Mesendoderm (in vitro differentiated cells): Measurements from ENCODE around the gene CPHXL2. TPM values are rescaled to one million over a fixed set of nuclear protein-coding genes. Genes with fewer than 3 reads are reported as not detected.

Source experiments
- DNase-seq: peaks from one replicate; pipeline ENCODE4 v3.0.0; 2013
- H2AK5ac ChIP-seq: 2 replicates; pipeline ENCODE4 v1.6.1; 2013; ENCODE audit warnings: low read length, inconsistent platforms
- H2BK120ac ChIP-seq: 2 replicates; pipeline ENCODE4 v1.6.1; 2013; ENCODE audit warnings: low read depth, mild to moderate bottlenecking, low read length, moderate library complexity, mixed read lengths
- H2BK15ac ChIP-seq: replicated peaks from 2 replicates; pipeline ENCODE4 v1.6.1; 2013; ENCODE audit warnings: low read depth, mild to moderate bottlenecking, moderate library complexity
- H2BK5ac ChIP-seq: 2 replicates; pipeline ENCODE4 v1.6.1; 2013; ENCODE audit warnings: low read length, inconsistent platforms
- H3K18ac ChIP-seq: 2 replicates; pipeline ENCODE4 v1.6.1; 2013; ENCODE audit warnings: mild to moderate bottlenecking, low read length, mixed read lengths
- H3K23ac ChIP-seq: one replicate; pipeline ENCODE4 v1.6.1; 2013; ENCODE audit warnings: low read length
- H3K27ac ChIP-seq: 2 replicates; pipeline ENCODE4 v1.5.1; 2013; ENCODE audit warnings: low read depth, mild to moderate bottlenecking, inconsistent platforms, low read length, moderate library complexity
- H3K27me3 ChIP-seq: 2 replicates; pipeline ENCODE4 v1.6.1; 2013; ENCODE audit warnings: low read length, control low read depth, mild to moderate bottlenecking, inconsistent platforms; ENCODE audit not compliant: insufficient read depth, poor library complexity
- H3K36me3 ChIP-seq: 2 replicates; pipeline ENCODE4 v1.6.1; 2013; ENCODE audit warnings: low read length, inconsistent platforms; ENCODE audit not compliant: control insufficient read depth, insufficient read depth
- H3K4ac ChIP-seq: one replicate; pipeline ENCODE4 v1.6.1; 2013; ENCODE audit warnings: low read depth, mild to moderate bottlenecking, low read length, moderate library complexity
- H3K4me1 ChIP-seq: 2 replicates; pipeline ENCODE4 v1.6.1; 2013; ENCODE audit warnings: low read depth, low read length, inconsistent platforms; ENCODE audit not compliant: control insufficient read depth
- H3K4me2 ChIP-seq: 2 replicates; pipeline ENCODE4 v1.6.1; 2013; ENCODE audit warnings: low read length
- H3K4me3 ChIP-seq: 2 replicates; pipeline ENCODE4 v1.5.1; 2013; ENCODE audit warnings: mild to moderate bottlenecking, low read length
- H3K56ac ChIP-seq: one replicate; pipeline ENCODE4 v1.6.1; 2013; ENCODE audit warnings: low read length
- H3K79me1 ChIP-seq: 2 replicates; pipeline ENCODE4 v1.6.1; 2013; ENCODE audit warnings: low read length, inconsistent platforms
- H3K79me2 ChIP-seq: 2 replicates; pipeline ENCODE4 v1.6.1; 2013; ENCODE audit warnings: mild to moderate bottlenecking, low read length; ENCODE audit not compliant: control insufficient read depth, insufficient read depth
- H3K9ac ChIP-seq: 2 replicates; pipeline ENCODE4 v1.6.1; 2013; ENCODE audit warnings: low read length, inconsistent platforms
- H4K5ac ChIP-seq: one replicate; pipeline ENCODE4 v1.6.1; 2013; ENCODE audit warnings: low read length
- H4K8ac ChIP-seq: one replicate; pipeline ENCODE4 v1.6.1; 2013; ENCODE audit warnings: low read depth, mild to moderate bottlenecking, control low read depth, low read length, moderate library complexity
- whole genome bisulfite sequencing: extraction: QIAGEN DNeasy Blood & Tissue Kit; methylation state at CpG from one replicate; pipeline ENCODE4 v1.1.7; 2013; ENCODE audit warnings: low lambda C conversion rate, missing lambda C conversion rate; ENCODE audit not compliant: insufficient coverage; ENCODE audit errors: extremely low coverage; 5-methylcytosine and 5-hydroxymethylcytosine counted together
- polyA plus RNA-seq, 2 experiments: library from polyadenylated mRNA; stranded (reverse); fragments of 200-250 nt; gene quantifications; one replicate each; pipeline ENCODE4 v1.2.3, GENCODE V29; 2013

The CPHXL2 gene
- not detected for polyA plus RNA-seq (2013, experiment 1 of 2)
- polyA plus RNA-seq (2013, experiment 2 of 2): not detected

DNA sequence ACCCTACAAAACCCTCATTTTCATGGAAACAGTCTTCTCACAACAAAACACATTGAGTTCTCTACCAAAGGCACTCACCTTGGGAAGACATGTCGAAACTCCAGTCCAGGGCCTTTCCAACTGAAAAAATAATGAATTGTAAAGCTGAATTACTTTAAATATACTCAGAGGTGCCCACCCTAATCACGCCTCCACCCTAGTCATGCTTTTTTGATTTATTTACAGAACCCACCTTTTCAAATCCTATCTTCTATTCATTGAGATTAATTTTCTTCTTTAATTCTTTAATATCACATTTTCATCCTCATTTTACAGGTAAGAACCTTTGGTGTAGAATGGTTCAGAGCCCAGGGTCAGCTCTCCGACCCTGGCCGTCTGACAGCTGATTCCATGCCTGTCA, at the start of gene CPHXL2:
TSS of gene CPHXL2 (minus strand) at position 101 of the 400 bp plus-strand sequence. CDS start at position 91, 10 bp downstream.
- Histone ChIP-seq H3K18ac (no peak within 1 kb of the TSS), H3K56ac (no peak within 1 kb of the TSS), H3K27me3 (no peaks in the 10 kb centered on the region), H3K23ac (no peak within 1 kb of the TSS), H2BK5ac (no peak within 1 kb of the TSS), H4K8ac (no peak within 1 kb of the TSS), H3K79me1 (no peaks in the 10 kb centered on the region), H3K27ac (no peak within 1 kb of the TSS), H2BK120ac (no peak within 1 kb of the TSS), H3K79me2 (no peaks in the 10 kb centered on the region), H2AK5ac (no peak within 1 kb of the TSS), H3K9ac (no peak within 1 kb of the TSS), H3K4me2 (no peak within 1 kb of the TSS), H3K4me1 (no peaks in the 10 kb centered on the region), H2BK15ac (no peak within 1 kb of the TSS), H3K4ac (no peak within 1 kb of the TSS), H3K36me3 (no peaks in the 10 kb centered on the region), H4K5ac (no peak within 1 kb of the TSS), H3K4me3 (no peak within 1 kb of the TSS)
- WGBS: no CpG with 5 or more reads among the region's 4 CpGs
- no peak for DNase-seq

GRCh38 chr16:75726390-75726789, 49.6 kb upstream of the CPHXL2 start, which contains the start of gene CPHXL:
Gene CPHXL (minus strand): TSS chr16:75726490. CDS start chr16:75726442, 48 bp downstream.
- Histone ChIP-seq H3K18ac (no peak within 1 kb of the TSS), H4K5ac (no peak within 1 kb of the TSS), H4K8ac (no peak within 1 kb of the TSS), H3K79me1 (no peaks in the 10 kb centered on the region), H3K4me1 (no peaks in the 10 kb centered on the region), H3K27ac (no peak within 1 kb of the TSS), H3K4me2 (no peak within 1 kb of the TSS), H2BK120ac (no peak within 1 kb of the TSS), H3K79me2 (no peaks in the 10 kb centered on the region), H2AK5ac (no peak within 1 kb of the TSS), H2BK15ac (no peak within 1 kb of the TSS), H2BK5ac (no peak within 1 kb of the TSS), H3K23ac (no peak within 1 kb of the TSS), H3K56ac (no peak within 1 kb of the TSS), H3K36me3 (no peaks in the 10 kb centered on the region), H3K27me3 (no peaks in the 10 kb centered on the region), H3K4ac (no peak within 1 kb of the TSS), H3K9ac (no peak within 1 kb of the TSS), H3K4me3 (no peak within 1 kb of the TSS)
- no CpG with 5 or more reads among the region's 5 CpGs for WGBS
- no peak for DNase-seq

GRCh38 chr16:75718452-75718851, 41.6 kb upstream of the CPHXL2 start:
- H3K79me2 ChIP-seq: no peaks in the 10 kb centered on the region
- no peak overlapping the region for H3K18ac ChIP-seq
- no peak overlapping the region for H4K8ac ChIP-seq
- no peak overlapping the region for H4K5ac ChIP-seq
- no peak overlapping the region for H3K4ac ChIP-seq
- no peak for DNase-seq
- WGBS: no CpG with 5 or more reads among the region's 4 CpGs
- H2BK5ac ChIP-seq: no peak overlapping the region
- H2AK5ac ChIP-seq: no peak overlapping the region
- no peak overlapping the region for H3K23ac ChIP-seq
- no peaks in the 10 kb centered on the region for H3K27me3 ChIP-seq
- no peak overlapping the region for H3K27ac ChIP-seq
- no peak overlapping the region for H3K4me3 ChIP-seq
- no peak overlapping the region for H3K56ac ChIP-seq
- no peak overlapping the region for H3K4me2 ChIP-seq
- H3K79me1 ChIP-seq: no peaks in the 10 kb centered on the region
- H2BK15ac ChIP-seq: no peak overlapping the region
- no peaks in the 10 kb centered on the region for H3K36me3 ChIP-seq
- H3K9ac ChIP-seq: no peak overlapping the region
- H2BK120ac ChIP-seq: no peak overlapping the region
- H3K4me1 ChIP-seq: no peaks in the 10 kb centered on the region

DNA sequence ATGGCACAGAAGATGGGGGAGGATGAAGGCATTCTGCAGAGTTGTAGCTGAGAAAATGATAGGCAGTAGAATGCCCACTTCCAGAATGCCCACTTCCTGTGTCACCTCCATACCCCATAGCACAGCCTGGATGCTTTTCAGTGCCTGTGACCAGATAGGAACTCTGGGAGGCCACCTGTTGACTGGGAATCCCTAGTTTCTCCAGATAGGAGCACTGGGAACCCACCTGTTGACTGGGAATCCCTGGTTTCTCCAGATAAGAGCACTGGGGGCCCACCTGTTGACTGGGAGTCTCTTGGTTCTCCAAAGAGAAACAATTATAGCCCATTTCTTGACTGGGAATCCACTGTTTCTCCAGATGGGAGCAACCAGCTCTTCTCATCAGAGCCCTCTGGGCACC, 37.9 kb upstream of the CPHXL2 start:
- H3K36me3 ChIP-seq: no peaks in the 10 kb centered on the region
- no peak overlapping the region for H4K8ac ChIP-seq
- no peak overlapping the region for H3K27ac ChIP-seq
- no peak overlapping the region for H3K4me3 ChIP-seq
- H3K4me2 ChIP-seq: no peak overlapping the region
- no peak overlapping the region for H4K5ac ChIP-seq
- H3K4me1 ChIP-seq: no peaks in the 10 kb centered on the region
- no peak overlapping the region for H2BK5ac ChIP-seq
- DNase-seq: no peak
- H2BK15ac ChIP-seq: no peak overlapping the region
- H3K9ac ChIP-seq: no peak overlapping the region
- no peak overlapping the region for H3K56ac ChIP-seq
- no peak overlapping the region for H2AK5ac ChIP-seq
- no peak overlapping the region for H3K4ac ChIP-seq
- no peaks in the 10 kb centered on the region for H3K79me2 ChIP-seq
- no peaks in the 10 kb centered on the region for H3K27me3 ChIP-seq
- H3K18ac ChIP-seq: no peak overlapping the region
- no peaks in the 10 kb centered on the region for H3K79me1 ChIP-seq
- H3K23ac ChIP-seq: no peak overlapping the region
- H2BK120ac ChIP-seq: no peak overlapping the region

DNA sequence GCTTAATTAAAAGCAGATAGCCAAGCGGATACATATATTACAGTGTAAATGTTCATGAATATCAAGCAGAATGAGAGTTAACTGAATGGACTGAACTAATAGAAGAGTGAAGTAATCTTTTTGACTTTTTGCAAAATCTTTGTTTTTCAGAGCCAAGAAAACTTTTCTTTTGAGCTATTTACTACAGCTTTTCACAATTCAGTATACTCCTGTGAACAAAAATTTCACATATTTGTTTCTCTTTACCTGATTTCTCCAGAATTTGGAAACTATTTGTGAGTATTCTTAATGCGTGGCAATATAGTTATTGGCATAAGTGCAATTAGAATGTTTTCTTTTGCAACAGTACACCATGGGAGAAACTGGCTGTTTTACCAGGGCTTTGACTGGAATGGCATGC, 33.5 kb upstream of the CPHXL2 start:
- Histone ChIP-seq H3K27me3 (no peaks in the 10 kb centered on the region), H2AK5ac (no peak overlapping the region), H4K8ac (no peak overlapping the region), H2BK120ac (no peak overlapping the region), H3K18ac (no peak overlapping the region), H3K4me1 (no peaks in the 10 kb centered on the region), H2BK15ac (no peak overlapping the region), H3K9ac (no peak overlapping the region), H3K56ac (no peak overlapping the region), H3K23ac (no peak overlapping the region), H2BK5ac (no peak overlapping the region), H3K79me2 (no peaks in the 10 kb centered on the region), H3K36me3 (no peaks in the 10 kb centered on the region), H3K4ac (no peak overlapping the region), H3K27ac (no peak overlapping the region), H3K79me1 (no peaks in the 10 kb centered on the region), H4K5ac (no peak overlapping the region), H3K4me3 (no peak overlapping the region), H3K4me2 (no peak overlapping the region)
- WGBS: no CpG with 5 or more reads among the region's 2 CpGs
- peak; percentile 22 for DNase-seq

GRCh38 chr16:75703306-75703705, 26.5 kb upstream of the CPHXL2 start:
- Histone ChIP-seq H3K4me2 (no peak overlapping the region), H4K5ac (no peak overlapping the region), H3K18ac (no peak overlapping the region), H3K79me1 (no peaks in the 10 kb centered on the region), H3K27ac (no peak overlapping the region), H3K4ac (no peak overlapping the region), H3K4me1 (no peaks in the 10 kb centered on the region), H3K27me3 (no peaks in the 10 kb centered on the region), H3K56ac (no peak overlapping the region), H3K79me2 (no peaks in the 10 kb centered on the region), H2AK5ac (no peak overlapping the region), H3K23ac (no peak overlapping the region), H2BK5ac (no peak overlapping the region), H3K36me3 (no peaks in the 10 kb centered on the region), H3K4me3 (no peak overlapping the region), H2BK120ac (no peak overlapping the region), H3K9ac (no peak overlapping the region), H2BK15ac (no peak overlapping the region), H4K8ac (no peak overlapping the region)
- DNase-seq: no peak
- whole genome bisulfite sequencing: no CpG with 5 or more reads among the region's 4 CpGs
